NCI-H524 treated with DMSO at 0.1 percent for 48 hours (cell line): ENCODE data around the gene DOCK2.

Source experiments
- DNase-seq: peaks from one replicate; lab custom pipeline; 2025; lab: John Stamatoyannopoulos, UW

Gene DOCK2

GRCh38 chr5:169905017-169905416, 267.9 kb downstream of the DOCK2 start:
- no peak for DNase-seq

- no peak for DNase-seq
These were observed 269.9 kb downstream of the DOCK2 start for GRCh38 chr5:169906745-169907649.

GRCh38 chr5:169908864-169909263, 271.8 kb downstream of the DOCK2 start:
- DNase-seq = no peak

- DNase-seq = peak; percentile 11
These were observed 272.9 kb downstream of the DOCK2 start for GRCh38 chr5:169909945-169910344.

GRCh38 chr5:169910393-169910792, 273.3 kb downstream of the DOCK2 start:
- no peak for DNase-seq

GRCh38 chr5:169911448-169912212, 274.6 kb downstream of the DOCK2 start:
- DNase-seq = no peak

- no peak for DNase-seq
These were observed 276.4 kb downstream of the DOCK2 start for GRCh38 chr5:169913479-169913878.

GRCh38 chr5:169914766-169915165, 277.7 kb downstream of the DOCK2 start:
- no peak for DNase-seq

GRCh38 chr5:169917500-169917899, 280.4 kb downstream of the DOCK2 start:
- DNase-seq = no peak

GRCh38 chr5:169918228-169918627, 281.2 kb downstream of the DOCK2 start:
- no peak for DNase-seq

- DNase-seq = no peak
These were observed 283.4 kb downstream of the DOCK2 start for GRCh38 chr5:169920474-169920873.

- DNase-seq = no peak
These were observed 284.3 kb downstream of the DOCK2 start for GRCh38 chr5:169921384-169921783.

- no peak for DNase-seq
These were observed 284.9 kb downstream of the DOCK2 start for GRCh38 chr5:169921949-169922348.

GRCh38 chr5:169922474-169922873, 285.4 kb downstream of the DOCK2 start:
- no peak for DNase-seq

GRCh38 chr5:169923988-169924387, 286.9 kb downstream of the DOCK2 start:
- DNase-seq = no peak

GRCh38 chr5:169933127-169933526, 296.1 kb downstream of the DOCK2 start:
- no peak for DNase-seq

GRCh38 chr5:169933616-169934015, 296.5 kb downstream of the DOCK2 start:
- DNase-seq = no peak

- DNase-seq = no peak
These were observed 297.9 kb downstream of the DOCK2 start for GRCh38 chr5:169934990-169935389.

- DNase-seq = no peak
These were observed 298.7 kb downstream of the DOCK2 start for GRCh38 chr5:169935762-169936161.

- no peak for DNase-seq
These were observed 301.4 kb downstream of the DOCK2 start for GRCh38 chr5:169938439-169938838.

- DNase-seq = no peak
These were observed 302.7 kb downstream of the DOCK2 start for GRCh38 chr5:169939731-169940130.

- no peak for DNase-seq
These were observed 304.5 kb downstream of the DOCK2 start for GRCh38 chr5:169941542-169941941.

- DNase-seq = no peak
These were observed 305.1 kb downstream of the DOCK2 start for GRCh38 chr5:169942181-169942580.
